ENCODE measurements around the gene CCDC9B. TPM values are rescaled to one million over a fixed set of nuclear protein-coding genes. Genes with fewer than 3 reads are reported as not detected.

CCDC9B gene
- 25.6 and 32.7 TPM in 2 replicates for total RNA-seq

DNA sequence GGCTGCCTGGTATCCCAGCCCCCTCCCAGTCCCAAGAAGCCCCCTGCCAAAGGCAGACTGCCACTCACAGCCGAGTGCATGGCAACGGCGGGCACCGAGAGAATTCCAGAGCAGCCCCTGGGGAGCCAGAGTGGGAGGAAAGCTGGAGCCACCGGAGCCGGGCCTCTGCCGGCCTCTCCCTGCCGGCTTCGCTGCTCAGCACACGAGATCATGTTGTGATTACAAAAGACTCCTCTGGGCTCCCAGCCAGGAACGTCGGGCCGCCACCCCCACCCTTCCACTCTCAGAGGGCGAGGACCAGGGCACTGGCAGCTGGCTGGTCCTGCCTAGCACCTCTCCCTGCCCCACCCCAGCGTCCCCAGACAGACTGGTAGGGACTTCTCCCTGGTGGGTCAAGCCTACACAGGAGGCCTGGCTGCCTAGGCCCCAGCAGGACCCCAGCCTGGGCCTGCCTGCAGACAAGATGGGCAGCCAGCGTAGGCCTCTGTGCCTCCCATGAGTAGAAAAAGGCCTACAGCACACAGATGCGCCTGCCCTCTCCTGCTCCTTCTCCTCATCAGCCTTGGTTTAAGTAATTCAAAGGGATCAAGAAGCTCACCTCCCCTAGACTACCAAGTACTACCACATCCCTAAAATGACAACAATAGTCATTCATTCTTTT is at the start of gene CCDC9B:
Gene CCDC9B (minus strand): TSS at position 200 of the 661 bp plus-strand sequence. CDS start 120 bp downstream, at position 80.

GRCh38 chr15:40382580-40383456 is 42.1 kb upstream of the CCDC9B start, which contains the start of gene KNSTRN:
Gene KNSTRN, plus strand, starts transcription at chr15:40382721. Its CDS starts 115 bp downstream, at chr15:40382836.

GRCh38 chr15:40357723-40358470 is 17.2 kb upstream of the CCDC9B start, which contains the start of gene DISP2:
Gene DISP2, plus strand, starts transcription at chr15:40358219. Its CDS starts 103 bp downstream, at chr15:40358322.

DNA sequence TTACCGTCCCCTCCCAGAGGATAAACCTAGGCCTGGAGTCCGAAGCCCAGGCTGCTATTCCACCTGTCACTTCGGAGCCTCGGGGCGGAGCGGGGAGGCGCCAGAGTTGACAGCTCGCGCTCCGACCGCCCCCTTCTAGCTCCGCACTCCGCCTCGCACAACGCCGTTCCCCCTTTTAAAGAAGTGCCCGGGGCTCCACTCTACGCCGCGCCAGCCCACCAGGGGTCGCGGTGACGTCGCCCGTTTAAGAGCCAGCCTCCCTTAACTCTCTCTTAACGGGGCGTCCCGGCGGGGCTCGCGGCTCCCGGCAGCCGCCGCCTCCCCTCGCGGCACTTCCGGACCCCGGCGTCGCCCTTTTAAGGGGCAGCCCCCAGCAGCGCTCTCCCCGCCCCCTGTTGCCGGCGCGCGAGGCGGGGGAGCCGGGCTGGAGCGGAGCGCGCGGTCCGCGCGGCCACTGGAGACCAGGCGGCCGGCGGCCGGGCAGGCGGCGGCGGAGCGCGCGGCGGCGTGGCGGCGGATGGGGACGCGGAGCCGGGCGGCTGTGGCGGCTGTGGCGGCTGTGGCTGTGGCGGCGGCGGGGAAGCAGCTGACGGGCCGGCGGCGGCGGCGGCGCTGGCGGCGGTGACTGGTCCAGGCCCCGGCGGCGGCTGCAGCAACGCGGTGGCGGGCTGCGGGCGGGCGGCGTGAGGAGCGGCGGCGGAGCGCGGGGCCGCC is 17.3 kb downstream of the CCDC9B start, which contains the start of gene INAFM2:
Gene INAFM2 (plus strand): TSS at position 454 of the 714 bp plus-strand sequence. CDS start 364 bp downstream, outside the sequence.

DNA sequence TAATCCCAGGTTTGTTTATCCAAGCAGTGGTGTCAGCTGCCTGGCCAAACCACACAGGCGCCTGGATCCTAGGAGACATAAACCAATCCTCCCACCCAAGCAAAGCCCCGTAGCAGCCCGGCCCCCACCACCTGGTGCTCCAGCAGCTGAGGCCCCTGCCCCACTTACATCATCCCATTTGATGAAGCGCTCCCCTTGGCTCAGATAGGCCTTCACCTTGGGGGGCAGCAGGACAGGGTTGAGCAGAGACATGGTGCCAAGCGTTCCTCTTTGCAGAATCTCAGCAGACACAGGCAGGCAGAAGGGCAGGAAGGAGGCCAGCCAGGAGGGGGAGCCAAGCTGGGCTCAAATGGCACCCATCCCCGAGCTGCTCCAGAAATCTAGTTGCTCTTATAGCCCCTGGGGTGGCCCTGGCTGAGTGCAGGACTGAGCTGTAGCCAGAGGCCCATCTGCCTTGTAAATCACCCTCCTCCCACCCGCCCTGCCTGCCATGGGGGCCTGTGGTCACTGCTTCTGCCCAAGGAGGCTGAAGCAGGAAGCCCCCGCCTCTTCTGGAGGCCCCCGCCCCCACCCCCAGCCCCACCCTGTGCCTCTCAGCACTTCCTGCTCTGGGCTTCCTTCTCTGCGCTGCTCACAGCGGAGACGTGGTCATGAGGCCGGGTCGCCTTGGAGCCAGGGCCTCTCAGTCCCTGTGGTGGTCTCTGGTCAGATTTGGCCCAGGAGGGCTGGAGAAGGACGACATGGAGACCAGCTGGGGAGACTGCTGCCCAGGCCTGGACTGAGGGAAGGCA is 33.1 kb downstream of the CCDC9B start, which contains the start of gene PLCB2:
Gene PLCB2 (minus strand): TSS at position 515 of the 791 bp plus-strand sequence. CDS start 263 bp downstream, at position 252.

DNA sequence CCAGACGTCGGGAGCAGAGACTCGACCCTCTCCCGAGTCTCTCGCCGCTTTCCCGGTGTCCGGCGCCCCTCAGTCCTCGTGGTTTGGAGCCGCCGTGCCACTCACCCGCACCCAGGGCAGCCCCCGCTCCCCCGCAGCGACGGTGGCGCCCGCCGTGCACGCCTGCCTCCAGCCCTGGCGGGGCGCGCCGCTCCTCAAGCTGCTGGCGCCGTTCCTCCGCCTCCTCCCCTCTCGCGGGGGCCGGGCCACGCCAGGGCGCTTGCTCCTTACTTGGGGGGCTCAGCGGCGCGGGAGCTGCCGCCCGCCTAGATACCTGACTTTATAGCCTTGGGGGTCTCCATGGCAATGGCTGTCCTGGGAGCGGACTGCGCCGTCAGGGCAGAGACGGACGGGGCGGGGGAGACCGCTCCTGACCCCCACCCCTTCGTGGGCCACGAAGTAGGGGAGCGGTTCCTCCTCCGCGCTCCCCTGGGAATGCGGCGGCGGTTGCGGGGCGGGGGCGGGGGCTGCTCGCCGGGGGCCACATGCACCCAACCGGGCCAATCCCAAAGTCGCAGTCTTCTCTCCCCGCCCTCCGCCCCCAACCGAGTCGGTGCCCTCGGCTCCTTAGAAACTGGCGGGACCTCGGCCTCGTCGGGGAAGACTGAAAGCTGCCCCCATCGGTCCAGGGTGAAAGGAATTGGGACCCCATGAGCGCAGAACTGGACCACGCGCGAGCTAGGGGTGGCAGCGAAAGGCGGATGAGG is 57.7 kb downstream of the CCDC9B start, which contains the start of gene ANKRD63:
Gene ANKRD63 (minus strand): TSS at position 196 of the 746 bp plus-strand sequence. CDS start 478 bp downstream, outside the sequence.

Other genes with a start within 250 kb of the CCDC9B start
- 1.2 and 2.3 TPM in 2 replicates for gene BMF, start 232.1 kb downstream of the CCDC9B start, total RNA-seq
- gene BUB1B, start 179.9 kb downstream of the CCDC9B start, total RNA-seq = 41.0 and 78.3 TPM in 2 replicates
- not detected in 2 replicates for gene PAK6, start 101.9 kb downstream of the CCDC9B start, total RNA-seq
- 0.13 and 0.22 TPM in 2 replicates for gene ANKRD63, start 57.9 kb downstream of the CCDC9B start, total RNA-seq
- 0.40 and 21.8 TPM in 2 replicates for gene PLCB2, start 33.0 kb downstream of the CCDC9B start, total RNA-seq
- 24.2 and 30.9 TPM in 2 replicates for gene INAFM2, start 17.2 kb downstream of the CCDC9B start, total RNA-seq
- not detected in 2 replicates for gene PHGR1, start 10.1 kb upstream of the CCDC9B start, total RNA-seq
- 0.14 and 0.27 TPM in 2 replicates for gene DISP2, start 17.3 kb upstream of the CCDC9B start, total RNA-seq
- 53.6 and 83.1 TPM in 2 replicates for gene KNSTRN, start 41.8 kb upstream of the CCDC9B start, total RNA-seq
- 39.2 and 48.5 TPM in 2 replicates for gene IVD, start 64.9 kb upstream of the CCDC9B start, total RNA-seq
- gene BAHD1, start 100.0 kb upstream of the CCDC9B start, total RNA-seq = 12.2 and 14.5 TPM in 2 replicates
- gene CHST14, start 130.0 kb upstream of the CCDC9B start, total RNA-seq = 17.4 and 19.3 TPM in 2 replicates
- 19.8 and 24.1 TPM in 2 replicates for gene CCDC32, start 224.1 kb upstream of the CCDC9B start, total RNA-seq
- gene RPUSD2, start 228.4 kb upstream of the CCDC9B start, total RNA-seq = 10.0 and 10.6 TPM in 2 replicates

Measured in thoracic aorta endothelial cell (primary cell).